Kidney capillary endothelial cell (primary cell): ENCODE measurements around the gene MAP1LC3C.
A peak's percentile ranks its signal among the peaks of the same experiment; 100 is the strongest.

Experiments used
- DNase-seq: peaks from one replicate; pipeline ENCODE4 v3.0.0-alpha.2; 2018; ENCODE audit warnings: low spot score

MAP1LC3C gene

DNA sequence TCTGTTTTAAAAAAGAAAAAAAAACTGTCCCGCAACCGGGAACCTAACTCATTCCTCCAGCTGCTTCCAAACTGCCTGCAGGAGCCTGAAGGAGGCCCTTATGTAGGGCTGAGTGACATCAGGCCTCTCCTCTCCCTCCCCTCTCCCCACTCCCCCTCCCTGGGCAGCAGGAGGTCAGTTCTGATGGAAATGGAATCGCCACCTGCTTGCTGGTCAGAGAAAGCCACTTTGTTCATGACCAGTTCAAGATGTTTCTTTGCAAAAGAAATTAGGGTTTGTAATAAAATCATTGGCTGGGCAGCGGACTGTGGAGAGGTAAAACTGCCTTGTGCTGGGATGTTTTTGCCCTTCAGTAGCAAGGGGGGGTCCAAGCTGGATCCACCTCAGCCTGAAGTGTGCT lies at the start of gene MAP1LC3C:
Gene MAP1LC3C (minus strand): TSS at position 73 of the 400 bp plus-strand sequence. CDS start 90 bp downstream, outside the sequence.
- DNase-seq: no peak

DNA sequence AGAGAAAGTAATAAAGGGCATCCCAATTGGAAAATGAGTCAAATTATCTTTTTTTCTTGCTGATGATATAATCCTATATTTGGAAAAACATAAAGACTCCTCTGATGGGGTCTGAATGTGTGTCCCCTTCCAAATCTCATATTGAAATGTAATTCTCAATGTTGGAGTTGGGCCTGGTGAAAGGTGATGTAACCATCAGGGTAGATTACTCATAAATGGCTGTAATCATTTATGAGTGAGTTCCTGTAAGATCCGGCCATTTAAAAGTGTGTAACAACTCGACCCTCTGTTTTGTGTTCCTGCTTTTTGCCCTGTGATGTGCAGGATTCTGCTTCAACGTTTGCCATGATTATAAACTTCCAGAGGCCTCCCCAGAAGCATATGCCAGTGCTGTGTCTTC lies 44.3 kb upstream of the MAP1LC3C start:
- DNase-seq: no peak

DNA sequence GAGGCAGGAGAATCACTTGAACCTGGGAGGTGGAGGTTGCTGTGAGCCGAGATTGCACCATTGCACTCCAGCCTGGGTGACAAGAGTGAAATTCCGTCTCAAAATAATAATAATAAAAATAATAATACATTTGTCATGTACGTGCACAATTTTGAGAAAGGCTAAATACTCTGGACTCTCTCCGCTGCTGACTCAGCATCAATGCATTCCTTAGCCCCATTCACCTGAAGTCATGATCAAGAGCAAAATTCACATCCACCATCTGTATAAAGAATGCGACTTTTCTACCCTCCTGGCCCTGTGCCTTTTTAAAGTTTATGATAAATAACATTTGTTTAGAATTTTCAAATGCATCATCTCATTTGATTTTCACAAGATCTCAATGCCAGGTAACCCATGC lies 35.5 kb upstream of the MAP1LC3C start:
- DNase-seq: no peak

DNA sequence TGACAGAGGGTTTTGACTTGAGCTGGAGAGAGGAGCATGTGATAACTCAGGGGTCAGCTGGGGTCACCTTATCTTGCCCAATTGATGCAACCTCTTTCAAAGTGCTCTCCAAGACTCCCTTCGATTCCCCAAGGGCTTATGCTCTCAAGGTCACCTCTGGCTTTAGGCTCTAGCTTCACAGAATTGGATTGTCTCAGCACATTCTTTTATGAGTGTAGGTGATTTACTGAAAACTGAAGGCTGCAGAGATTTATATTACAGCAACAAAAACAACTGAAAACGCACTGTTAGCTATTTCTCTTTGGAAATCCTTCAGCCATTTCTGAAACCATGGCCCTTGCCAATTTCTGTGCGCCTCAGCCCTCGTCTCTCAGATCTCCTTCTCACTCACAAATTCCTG lies 34.5 kb upstream of the MAP1LC3C start:
- DNase-seq: no peak

DNA sequence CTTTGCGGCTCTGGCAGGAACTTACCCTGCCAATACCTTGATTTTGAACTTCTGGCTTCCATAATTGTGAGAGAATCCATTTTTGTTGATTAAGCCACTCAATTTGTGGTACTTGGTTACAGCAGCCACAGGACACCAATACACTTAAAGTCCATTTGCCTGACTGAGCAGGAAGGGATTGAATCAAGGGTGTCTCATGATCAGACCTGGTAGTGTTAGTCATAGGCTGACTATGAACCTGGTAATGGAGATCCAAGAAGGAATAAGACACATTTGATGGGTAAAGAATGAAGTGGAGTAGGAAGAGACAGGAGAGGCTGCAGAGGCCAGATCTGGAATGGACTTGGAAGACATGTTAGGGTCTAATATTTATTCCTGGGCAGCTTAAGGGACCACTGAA lies 31.2 kb upstream of the MAP1LC3C start:
- no peak for DNase-seq

DNA sequence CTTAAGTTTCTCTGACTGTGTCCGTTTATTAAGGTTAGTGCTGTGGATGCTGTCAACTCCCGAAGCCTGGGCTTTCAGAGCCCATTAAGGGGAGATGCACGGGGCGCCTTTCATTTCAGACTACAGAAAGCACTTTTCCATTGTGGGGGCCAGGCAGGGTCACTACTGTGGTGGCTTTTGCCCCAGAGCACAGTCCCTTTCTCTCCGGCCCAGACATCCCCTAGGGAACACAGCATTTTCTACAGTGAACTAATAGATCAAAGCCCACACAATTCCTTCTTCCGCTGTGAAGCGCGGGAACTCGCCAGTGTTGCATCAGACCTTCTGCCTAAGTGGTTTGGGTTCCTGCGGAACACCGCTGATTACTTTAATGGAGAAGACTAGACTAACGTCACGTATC lies 26.8 kb upstream of the MAP1LC3C start:
- no peak for DNase-seq

DNA sequence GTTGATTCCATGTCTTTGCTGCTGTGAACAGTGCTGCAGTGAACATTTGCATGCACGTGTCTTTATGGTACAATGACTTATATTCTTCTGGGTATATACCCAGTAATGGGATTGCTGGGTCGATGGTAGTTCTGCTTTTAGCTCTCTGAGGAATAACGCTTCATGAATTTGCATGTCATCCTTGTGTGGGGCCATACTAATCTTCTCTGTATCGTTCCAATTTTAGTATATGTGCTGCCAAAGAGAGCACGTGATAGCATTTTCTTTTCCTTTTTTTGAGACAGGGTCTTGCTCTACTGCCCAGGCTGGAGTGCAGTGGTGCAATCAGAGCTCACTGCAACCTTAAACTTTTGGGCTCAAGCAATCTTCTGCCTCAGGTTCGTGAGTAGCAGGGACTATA lies 24.9 kb upstream of the MAP1LC3C start:
- no peak for DNase-seq

DNA sequence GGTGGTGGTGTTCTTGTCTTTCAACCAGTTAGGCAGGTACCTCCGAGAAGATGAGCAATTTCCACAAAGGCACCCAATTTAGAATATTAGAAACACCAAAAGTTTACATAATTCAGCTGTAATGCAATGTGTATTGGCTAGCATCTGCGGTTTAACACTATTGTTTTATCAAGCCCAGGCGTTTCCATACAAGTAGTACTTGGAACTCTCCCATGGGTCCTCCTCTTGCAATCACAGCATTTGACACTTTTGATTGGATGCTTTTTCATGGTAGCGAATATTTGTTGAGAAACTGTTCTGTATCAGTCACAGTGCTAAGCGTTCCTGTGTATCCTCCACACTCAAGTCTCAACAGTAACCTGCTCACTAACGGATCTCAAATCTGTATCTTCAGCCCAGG lies 20.1 kb upstream of the MAP1LC3C start:
- no peak for DNase-seq

DNA sequence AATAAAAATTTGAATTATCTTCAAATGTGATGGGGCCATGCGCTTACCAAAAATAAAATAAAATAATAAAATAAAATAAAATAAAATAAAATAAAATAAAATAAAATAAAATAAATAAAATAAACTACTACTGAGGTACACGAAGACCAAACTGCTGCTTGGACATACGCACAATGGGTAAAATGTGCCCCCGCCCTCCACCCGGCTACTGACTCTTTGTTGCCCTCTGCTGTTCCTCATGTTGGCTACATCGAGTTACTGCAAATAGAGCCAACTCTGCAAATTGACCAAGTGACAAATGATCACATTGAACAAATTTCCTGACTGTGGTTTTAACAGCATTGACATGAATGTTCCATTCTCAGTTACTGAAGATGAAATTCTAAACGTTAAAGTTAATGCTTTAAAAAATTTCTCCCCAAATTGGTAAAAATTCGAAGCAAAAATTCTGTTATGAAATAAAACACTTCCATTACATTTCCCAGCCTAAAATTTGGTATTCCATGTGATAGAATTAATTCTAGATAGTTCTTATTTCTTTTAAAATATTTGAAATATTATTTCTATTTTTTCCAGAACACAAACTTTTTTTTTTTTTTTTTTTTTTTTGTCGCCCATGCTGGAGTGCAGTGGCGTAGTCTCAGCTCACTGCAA lies 18.8 kb upstream of the MAP1LC3C start:
- DNase-seq: peak; percentile 25

DNA sequence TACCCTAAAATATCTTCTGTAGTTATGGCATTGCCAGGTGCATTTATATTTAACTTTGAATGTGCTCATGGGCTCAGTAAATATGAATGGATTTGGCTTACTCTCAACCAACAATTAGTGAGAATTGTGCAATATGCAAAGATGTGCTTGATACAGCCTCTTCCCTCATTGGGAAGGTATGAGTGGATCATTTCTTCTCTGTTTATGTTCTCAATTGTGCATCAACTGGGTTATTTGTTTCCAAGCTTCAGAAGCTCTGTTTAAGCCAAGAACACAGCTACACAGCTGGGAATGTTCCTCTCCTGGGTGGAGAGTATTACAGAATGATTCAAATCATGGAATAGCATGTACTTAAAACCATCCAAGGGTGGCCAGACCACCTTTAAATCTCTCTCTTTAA lies 17.6 kb upstream of the MAP1LC3C start:
- no peak for DNase-seq

DNA sequence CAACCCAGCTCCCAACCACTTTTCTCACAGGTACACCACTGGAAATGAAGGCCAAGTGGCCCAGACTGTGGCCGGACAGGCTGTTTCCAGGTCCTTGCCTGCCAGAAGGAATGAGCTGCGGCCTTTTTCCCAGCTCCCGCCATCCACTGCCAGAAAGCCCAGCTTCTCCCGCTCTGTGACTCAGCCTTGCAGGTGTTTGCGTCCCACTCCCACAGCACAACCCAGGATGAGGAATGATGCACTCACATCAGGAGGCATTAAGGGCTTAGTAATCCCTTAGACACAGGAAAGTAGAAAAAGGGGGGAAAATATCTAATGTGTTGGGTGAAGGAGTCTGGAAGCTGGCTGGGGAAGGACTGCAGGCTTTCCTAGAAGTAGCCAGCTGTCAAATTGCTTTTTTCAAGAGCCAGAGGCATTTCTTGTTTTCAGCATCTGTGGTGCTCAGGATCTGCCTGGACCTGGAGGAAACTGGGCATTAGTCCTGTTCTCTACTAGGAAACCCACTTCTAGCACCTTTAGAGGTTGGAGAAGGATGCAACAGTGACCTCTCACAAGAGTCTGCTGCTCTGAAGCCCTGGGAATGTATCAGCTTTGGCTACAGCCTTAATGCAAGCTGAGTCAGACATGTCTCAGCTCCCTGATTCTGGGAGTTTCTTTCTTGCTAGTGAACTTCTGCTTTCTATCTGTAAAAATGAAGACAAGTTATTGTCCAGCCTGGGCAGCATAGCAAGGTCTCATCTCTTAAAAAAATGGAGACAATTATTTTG lies 13.2 kb upstream of the MAP1LC3C start:
- no peak for DNase-seq

DNA sequence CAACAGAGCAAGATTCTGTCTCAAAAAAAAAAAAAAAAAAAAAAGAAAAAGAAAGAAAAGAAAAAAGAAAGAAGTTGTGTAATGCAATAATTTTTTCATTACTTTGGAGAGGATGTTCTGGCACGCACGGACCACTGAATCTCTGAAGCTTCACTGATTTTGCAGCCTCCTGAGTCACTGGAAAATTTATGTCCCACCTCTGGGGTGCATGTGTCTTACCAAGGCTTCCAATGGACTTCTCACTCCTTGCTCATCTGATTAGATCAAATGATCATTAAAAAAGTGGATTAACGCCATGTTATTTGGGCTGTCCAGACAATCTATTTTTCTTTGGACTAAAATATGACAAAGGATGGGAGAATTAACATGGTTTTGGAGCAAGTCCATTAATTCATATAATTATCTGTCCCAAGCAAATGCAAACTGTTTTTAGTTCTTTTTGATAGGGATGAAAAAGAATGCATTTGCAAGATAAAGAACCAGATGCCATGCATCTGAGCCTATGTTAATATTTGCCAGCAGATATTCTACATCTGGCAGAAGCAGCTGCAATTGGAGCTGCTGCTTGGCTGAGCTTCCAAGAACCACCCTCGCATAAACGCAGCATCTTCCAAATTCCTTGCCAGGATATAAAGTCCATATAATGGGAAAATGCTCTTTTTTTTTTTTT lies 10.1 kb upstream of the MAP1LC3C start:
- DNase-seq: no peak

DNA sequence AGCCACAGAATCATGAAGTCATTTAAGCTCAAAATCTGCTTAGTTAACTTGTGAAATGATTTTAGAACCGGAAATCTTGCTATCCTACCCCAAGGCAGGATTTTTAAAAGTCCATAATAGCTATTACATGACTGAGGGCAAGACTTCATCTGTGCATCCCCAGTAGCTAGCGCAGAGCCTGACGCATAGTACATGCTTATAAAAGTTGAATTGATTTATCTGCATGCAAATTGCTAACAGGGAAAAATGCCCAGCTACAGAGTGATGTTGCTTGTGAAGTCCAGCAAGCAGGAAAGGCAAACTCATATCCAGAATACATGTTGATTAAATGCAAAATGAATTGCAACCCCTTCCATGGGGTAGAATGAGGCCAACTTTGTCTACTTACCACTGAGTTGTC lies 8.1 kb upstream of the MAP1LC3C start:
- DNase-seq: no peak

DNA sequence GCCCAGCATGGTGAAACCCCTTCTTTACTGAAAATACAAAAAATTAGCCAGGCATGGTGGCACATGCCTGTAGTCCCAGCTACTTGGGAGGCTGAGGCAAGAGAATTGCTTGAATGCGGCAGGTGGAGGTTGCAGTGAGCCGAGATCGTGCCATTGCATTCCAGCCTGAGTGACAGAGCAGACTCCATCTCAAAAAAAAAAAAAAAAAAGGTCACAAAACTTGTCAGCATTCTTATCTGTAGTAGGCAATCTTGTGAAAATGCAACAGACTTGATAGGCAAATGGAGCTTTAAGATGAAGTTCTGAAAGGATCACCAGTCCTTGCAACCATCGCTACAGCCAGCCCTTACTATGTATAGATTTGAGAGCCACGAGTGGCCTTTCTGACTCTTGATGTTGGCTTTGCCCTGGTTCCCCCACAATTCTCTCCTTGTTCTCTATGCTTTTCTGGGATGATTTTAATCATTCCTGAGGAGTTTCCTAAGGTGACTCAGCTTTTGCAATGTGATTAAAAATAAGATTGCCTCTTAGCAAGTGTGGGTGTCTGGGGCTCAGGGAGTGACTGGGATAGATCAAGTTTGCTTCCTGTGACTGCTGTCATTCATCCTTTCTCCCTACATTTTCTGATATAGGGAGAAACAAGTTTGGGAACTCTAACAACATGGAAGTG lies 7.1 kb upstream of the MAP1LC3C start:
- DNase-seq: no peak

DNA sequence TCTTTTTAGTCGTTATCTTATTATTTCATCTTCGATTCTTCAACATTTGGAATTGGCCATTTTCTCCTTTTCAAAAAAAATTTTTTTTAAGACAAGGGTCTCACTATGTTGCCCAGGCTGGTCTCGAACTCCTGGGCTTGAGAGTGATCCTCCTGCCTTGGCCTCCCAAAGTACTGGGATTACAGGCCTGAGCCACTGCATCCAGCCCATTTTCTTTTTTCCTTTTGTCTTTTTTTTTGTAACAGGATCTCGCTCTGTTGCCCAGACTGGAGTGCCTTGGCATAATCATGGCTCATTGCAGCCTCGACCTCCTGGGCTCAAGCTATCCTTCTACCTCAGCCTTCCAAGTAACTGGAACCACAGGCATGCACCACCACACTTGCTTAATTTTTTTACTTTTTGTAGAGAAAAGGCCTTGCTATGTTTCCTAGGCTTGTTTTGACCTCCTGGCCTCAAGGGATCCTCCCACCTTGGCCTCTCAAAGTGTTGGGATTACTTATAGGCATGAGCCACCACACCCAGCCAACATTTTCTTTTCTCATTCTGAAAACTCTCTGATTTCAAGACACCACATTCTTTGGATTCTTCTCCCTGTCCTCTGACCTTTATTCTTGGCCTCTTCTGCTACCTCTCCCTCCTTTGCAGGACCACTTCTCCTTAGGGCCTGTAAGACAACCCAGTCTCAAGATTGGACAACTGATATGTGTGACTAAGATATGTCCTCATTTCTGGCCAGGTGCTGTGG lies 6.0 kb upstream of the MAP1LC3C start:
- no peak for DNase-seq

DNA sequence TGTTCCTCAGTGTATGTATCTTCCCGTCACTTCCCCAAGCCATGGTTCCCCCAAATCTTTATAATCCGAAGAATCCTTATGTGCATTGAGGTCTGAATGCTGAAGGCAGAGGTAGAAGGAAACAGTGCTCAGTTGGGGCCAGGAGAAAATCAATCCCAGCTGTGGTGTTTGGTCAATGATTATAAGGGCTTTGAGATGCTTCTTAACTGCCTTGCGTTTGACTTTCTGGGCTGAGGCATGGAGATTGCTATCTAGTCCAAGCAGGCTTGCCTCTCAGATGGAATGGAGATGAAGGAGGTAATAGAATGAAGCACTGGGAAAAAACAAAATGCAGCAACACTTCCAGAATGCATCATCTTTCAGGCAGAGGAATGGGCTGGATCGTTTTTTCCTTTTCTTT lies 3.6 kb upstream of the MAP1LC3C start:
- DNase-seq: no peak

DNA sequence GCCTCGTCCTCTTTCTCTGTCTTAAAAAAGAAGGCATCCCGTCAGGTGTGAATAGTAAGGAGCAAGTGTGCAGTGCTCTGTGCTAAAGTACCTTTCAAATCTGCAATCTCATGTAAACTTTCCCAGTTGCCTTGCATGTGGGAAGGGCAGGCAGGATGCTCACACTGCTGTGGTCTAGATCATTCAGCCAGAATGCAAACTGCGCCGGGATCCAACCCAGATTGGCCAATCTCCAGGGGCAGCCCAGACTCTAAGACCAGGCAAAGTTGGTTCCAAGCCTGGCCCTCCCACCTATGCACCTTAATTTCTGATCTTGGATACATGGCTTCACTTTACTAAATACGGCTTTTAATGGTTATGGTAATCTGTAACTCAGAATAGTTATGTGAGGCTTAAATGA lies 3.2 kb upstream of the MAP1LC3C start:
- DNase-seq: no peak

DNA sequence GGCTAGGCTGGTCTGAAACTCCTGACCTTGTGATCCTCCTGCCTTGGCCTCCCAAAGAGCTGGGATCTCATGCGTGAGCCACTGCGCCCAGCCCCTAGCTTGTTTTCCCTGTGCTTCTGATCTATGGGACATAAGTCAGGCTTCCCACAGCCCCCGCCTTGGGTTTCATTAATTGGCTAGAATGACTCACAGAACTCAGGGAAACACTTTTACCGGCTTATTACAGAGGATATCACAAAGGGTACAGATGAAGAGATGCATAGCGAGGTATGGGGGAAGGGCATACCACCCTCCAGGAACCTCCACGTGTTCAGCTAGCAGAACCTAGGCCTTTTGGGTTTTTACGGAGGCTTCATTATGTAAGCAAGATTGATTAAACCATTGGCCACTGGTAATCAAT lies 1.5 kb upstream of the MAP1LC3C start:
- no peak for DNase-seq

DNA sequence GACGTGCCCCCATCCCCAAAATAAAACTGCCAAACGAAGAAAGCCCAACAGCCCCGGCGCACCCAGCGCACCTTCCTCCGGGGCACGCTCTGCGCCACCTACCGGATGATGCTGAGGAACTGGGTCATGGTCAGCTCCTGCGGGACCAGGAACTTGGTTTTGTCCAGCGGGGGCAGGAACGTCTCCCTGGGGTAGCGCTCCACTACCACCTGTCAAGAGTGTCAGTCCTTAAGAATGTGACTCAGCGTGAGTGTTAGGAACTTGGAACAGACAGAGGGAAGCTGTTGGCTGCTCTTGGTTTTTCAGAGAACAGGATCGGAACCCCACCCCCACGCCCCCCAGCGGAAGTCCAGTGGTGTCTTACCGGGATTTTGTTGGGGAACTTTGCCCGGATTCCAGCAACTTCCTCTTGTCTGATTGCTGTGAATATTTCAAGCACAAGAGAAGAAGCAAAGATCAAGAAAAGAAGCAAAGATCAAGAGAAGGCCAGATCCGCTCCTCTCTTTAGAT lies 431 bp downstream of the MAP1LC3C start:
- peak; percentile 59 for DNase-seq

DNA sequence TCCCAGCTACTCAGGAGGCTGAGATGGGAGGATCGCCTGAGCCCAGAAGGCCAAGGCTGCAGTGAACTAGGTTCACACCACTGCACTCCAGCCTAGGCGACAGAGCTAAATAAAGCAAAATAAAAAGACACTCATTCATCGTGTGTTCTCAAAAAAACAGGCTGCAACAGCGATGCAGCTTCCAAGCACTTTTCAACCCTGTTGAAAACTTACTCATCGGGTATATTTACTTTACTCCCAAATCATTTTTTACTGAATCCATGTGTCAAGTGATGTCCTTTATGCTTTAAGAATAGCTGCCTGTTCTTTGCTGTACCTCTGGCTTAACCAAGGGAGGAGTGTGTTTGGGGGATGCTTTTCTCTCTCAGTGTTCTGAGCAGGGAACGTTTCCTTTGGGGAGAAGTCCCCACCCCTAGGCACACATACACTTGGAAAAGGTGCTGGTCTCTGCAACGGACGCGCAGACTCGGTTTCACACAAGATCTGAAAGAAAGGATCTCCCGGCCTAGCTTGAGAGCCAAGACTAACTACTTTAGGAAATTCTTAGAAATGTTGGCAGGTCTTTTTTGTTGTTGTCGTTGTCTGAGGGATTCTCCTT lies 1.4 kb downstream of the MAP1LC3C start:
- no peak for DNase-seq

DNA sequence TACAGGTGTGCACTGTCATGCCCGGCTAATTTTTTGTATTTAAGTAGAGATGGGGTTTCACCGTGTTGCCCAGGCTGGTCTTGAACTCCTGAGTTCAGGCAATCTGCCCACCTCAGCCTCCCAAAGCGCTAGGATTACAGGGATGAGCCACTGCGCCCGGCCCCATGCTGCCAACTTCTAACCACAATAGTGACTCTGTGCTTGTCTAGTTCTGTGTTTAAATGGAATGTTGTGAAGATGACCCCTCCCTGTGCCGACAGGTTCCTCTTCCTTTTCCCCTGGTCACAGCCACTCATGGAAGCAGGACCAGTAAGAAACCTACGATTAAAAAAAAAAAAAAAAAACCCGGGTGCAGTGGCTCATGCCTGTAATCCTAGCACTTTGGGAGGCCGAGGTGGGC lies 4.7 kb downstream of the MAP1LC3C start:
- DNase-seq: no peak
